Nucleus accumbens (tissue), 56 donors: Measurements from ENCODE around the gene EXOC6.

ENCODE experiments used
- DNase-seq, 56 donors: peaks; one replicate each; lab custom pipeline; 2025; lab: John Stamatoyannopoulos, UW

Gene EXOC6

GRCh38 chr10:92848441-92849233 lies at the start of gene EXOC6:
Gene EXOC6, plus strand, starts transcription at chr10:92848520. Its CDS starts 14 bp downstream, at chr10:92848534.
- DNase-seq = peak in 54 of 56 donors; percentile 18 to 88 (median 73)

- DNase-seq = no peak
Measured at GRCh38 chr10:92799568-92799967, 48.8 kb upstream of the EXOC6 start.

- DNase-seq = no peak
Measured at GRCh38 chr10:92800134-92800733, 48.1 kb upstream of the EXOC6 start.

- DNase-seq = no peak
Measured at GRCh38 chr10:92801978-92802872, 46.1 kb upstream of the EXOC6 start.

GRCh38 chr10:92809840-92810239 lies 38.5 kb upstream of the EXOC6 start:
- no peak for DNase-seq

GRCh38 chr10:92810934-92811532 lies 37.3 kb upstream of the EXOC6 start:
- DNase-seq = no peak

- DNase-seq = no peak
Measured at GRCh38 chr10:92811986-92812385, 36.3 kb upstream of the EXOC6 start.

GRCh38 chr10:92813979-92814378 lies 34.3 kb upstream of the EXOC6 start:
- no peak for DNase-seq

GRCh38 chr10:92814790-92815189 lies 33.5 kb upstream of the EXOC6 start:
- no peak for DNase-seq

GRCh38 chr10:92816091-92816531 lies 32.2 kb upstream of the EXOC6 start:
- DNase-seq = no peak

- DNase-seq = no peak
Measured at GRCh38 chr10:92822060-92822634, 26.2 kb upstream of the EXOC6 start.

- DNase-seq = no peak
Measured at GRCh38 chr10:92822964-92823363, 25.4 kb upstream of the EXOC6 start.

GRCh38 chr10:92826061-92826460 lies 22.3 kb upstream of the EXOC6 start:
- DNase-seq = no peak

GRCh38 chr10:92826504-92826903 lies 21.8 kb upstream of the EXOC6 start:
- DNase-seq = no peak

GRCh38 chr10:92829042-92829785 lies 19.1 kb upstream of the EXOC6 start:
- no peak for DNase-seq

GRCh38 chr10:92829786-92830377 lies 18.4 kb upstream of the EXOC6 start:
- DNase-seq = no peak

- peak in 1 of 56 donors; percentile 1 for DNase-seq
Measured at GRCh38 chr10:92830478-92831389, 17.6 kb upstream of the EXOC6 start.

GRCh38 chr10:92832121-92832520 lies 16.2 kb upstream of the EXOC6 start:
- no peak for DNase-seq
